Transverse colon (tissue), 4 donors: Measurements from ENCODE around the gene MS4A2. TPM values are rescaled to one million over a fixed set of nuclear protein-coding genes. Genes with fewer than 3 reads are reported as not detected.
"Not testable (repeated sequence)": the region's sequence is repeated elsewhere in the genome, so short reads cannot be mapped to it uniquely, and the experiment has no call there.

Experiments
- DNase-seq: peaks from one replicate; pipeline ENCODE4 v3.0.0-alpha.2; 2019
- H3K27ac ChIP-seq, 4 donors: fragments of 200-600 bp; sonication (generic); 2 replicates each; pipeline ENCODE4 v1.5.1; 2016 to 2018; ENCODE audit warnings: inconsistent platforms in 4 of 4
- H3K27me3 ChIP-seq: fragments of 200-600 bp; sonication (generic); 2 replicates; pipeline ENCODE4 v1.5.1; 2017; ENCODE audit warnings: inconsistent platforms
- H3K36me3 ChIP-seq, 4 donors: fragments of 200-600 bp; sonication (generic); 2 replicates each; pipeline ENCODE4 v1.5.1; 2017 to 2019; ENCODE audit warnings: inconsistent platforms in 4 of 4
- H3K4me1 ChIP-seq, 4 donors: fragments of 200-600 bp; sonication (generic); 2 replicates each; pipeline ENCODE4 v1.5.1; 2017 to 2020; ENCODE audit warnings: inconsistent platforms in 4 of 4
- H3K4me3 ChIP-seq, 4 donors: fragments of 200-600 bp; sonication (generic); 1 replicate in 1 of 4; 2 replicates in 3 of 4; pipeline versions ENCODE4 v1.5.1 to v1.6.1; 2017 to 2019; ENCODE audit warnings: inconsistent platforms in 4 of 4
- H3K9me3 ChIP-seq, 2 donors: fragments of 200-600 bp; sonication (generic); 2 replicates each; pipeline ENCODE4 v1.5.1; 2017 to 2019; ENCODE audit warnings: inconsistent platforms in 2 of 2
- EP300 ChIP-seq: sonication (generic); formaldehyde crosslinking; IDR thresholded peaks from one replicate; pipeline ENCODE4 v1.6.1; 2017; ENCODE audit warnings: antibody characterized with exemption, low read depth
- POLR2A ChIP-seq: fragments of 450-650 bp; IDR thresholded peaks from one replicate; pipeline ENCODE4 v1.6.1; 2016; ENCODE audit warnings: antibody characterized with exemption, mild to moderate bottlenecking, moderate library complexity
- POLR2AphosphoS5 ChIP-seq, 3 donors: sonication (generic); formaldehyde crosslinking; IDR thresholded peaks; one replicate each; pipeline ENCODE4 v1.6.1; 2016; ENCODE audit warnings: antibody characterized with exemption in 3 of 3
- WGBS, 2 donors: methylation state at CpG; one replicate each; pipeline ENCODE4 v1.1.5; 2018; ENCODE audit warnings: low coverage in 1 of 2; 5-methylcytosine and 5-hydroxymethylcytosine counted together
- in situ Hi-C, 4 donors: fragments of 200-750 bp; cut with MboI; loops; one replicate each; pipeline versions ENCODE4 v1.15.0 to v1.15.1; 2017; ENCODE audit warnings: low sequenced_read_pairs in 3 of 4, low pct_ligation_motif_present in 1 of 4, low pct_unique_long_range_greater_than_20kb in 1 of 4
- intact Hi-C: fragments of 100-400 bp; cut with DNase I; formaldehyde crosslinking; loops from one replicate; pipeline ENCODE4 v1.15.1; 2023; ENCODE audit warnings: low total_unique reads
- total RNA-seq, 4 donors: library from RNA; depleted of rRNA; stranded (reverse); fragments of >200 nt; gene quantifications; one replicate each; pipeline ENCODE4 v1.1.0, GENCODE V29; 2016
- TF ChIP-seq, protein P1 (sequence below), 5 experiments: fragments of 200-600 bp in 3 of 5; fragments of 450-650 bp in 2 of 5; sonication (generic) in 3 of 5; IDR thresholded peaks; 1 replicate in 2 of 5; 2 replicates in 3 of 5; pipeline ENCODE4 v1.5.1; 2016 to 2017; ENCODE audit warnings: antibody characterized with exemption in 5 of 5, inconsistent platforms in 3 of 5, mild to moderate bottlenecking in 2 of 5, moderate library complexity in 1 of 5

MS4A2 gene
- total RNA-seq, 4 donors from 2014 or later = 0.14 to 2.2 TPM; not detected in 2

DNA sequence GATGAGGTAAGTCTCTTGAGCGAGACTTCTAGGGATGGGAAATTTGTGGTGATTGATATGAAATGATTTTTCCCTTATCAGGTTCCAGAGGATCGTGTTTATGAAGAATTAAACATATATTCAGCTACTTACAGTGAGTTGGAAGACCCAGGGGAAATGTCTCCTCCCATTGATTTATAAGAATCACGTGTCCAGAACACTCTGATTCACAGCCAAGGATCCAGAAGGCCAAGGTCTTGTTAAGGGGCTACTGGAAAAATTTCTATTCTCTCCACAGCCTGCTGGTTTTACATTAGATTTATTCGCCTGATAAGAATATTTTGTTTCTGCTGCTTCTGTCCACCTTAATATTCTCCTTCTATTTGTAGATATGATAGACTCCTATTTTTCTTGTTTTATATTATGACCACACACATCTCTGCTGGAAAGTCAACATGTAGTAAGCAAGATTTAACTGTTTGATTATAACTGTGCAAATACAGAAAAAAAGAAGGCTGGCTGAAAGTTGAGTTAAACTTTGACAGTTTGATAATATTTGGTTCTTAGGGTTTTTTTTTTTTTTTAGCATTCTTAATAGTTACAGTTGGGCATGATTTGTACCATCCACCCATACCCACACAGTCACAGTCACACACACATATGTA, 7.1 kb downstream of the MS4A2 start:
- TF ChIP-seq EP300 = no peak
- TF ChIP-seq POLR2A = no peak
- TF ChIP-seq, protein P1, sequence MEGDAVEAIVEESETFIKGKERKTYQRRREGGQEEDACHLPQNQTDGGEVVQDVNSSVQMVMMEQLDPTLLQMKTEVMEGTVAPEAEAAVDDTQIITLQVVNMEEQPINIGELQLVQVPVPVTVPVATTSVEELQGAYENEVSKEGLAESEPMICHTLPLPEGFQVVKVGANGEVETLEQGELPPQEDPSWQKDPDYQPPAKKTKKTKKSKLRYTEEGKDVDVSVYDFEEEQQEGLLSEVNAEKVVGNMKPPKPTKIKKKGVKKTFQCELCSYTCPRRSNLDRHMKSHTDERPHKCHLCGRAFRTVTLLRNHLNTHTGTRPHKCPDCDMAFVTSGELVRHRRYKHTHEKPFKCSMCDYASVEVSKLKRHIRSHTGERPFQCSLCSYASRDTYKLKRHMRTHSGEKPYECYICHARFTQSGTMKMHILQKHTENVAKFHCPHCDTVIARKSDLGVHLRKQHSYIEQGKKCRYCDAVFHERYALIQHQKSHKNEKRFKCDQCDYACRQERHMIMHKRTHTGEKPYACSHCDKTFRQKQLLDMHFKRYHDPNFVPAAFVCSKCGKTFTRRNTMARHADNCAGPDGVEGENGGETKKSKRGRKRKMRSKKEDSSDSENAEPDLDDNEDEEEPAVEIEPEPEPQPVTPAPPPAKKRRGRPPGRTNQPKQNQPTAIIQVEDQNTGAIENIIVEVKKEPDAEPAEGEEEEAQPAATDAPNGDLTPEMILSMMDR (IDR thresholded peaks at IDR 0.05) = no peak
- no peak for TF ChIP-seq POLR2AphosphoS5 (IDR thresholded peaks at IDR 0.05)
- 64 to 75% methylated on average over 4 of the region's 4 CpGs for WGBS, 2 donors
- in situ Hi-C loops = no loop called here

GRCh38 chr11:60097189-60097588, 8.7 kb downstream of the MS4A2 start:
- DNase-seq = no peak
- WGBS, 2 donors = 88 to 100% methylated on average over 1 of the region's 1 CpG
- in situ Hi-C loops (no loop called here), intact Hi-C loops (no loop called here)
- Histone ChIP-seq H3K4me1 (peaks cover 0 to 8% (median 2%) of the 10 kb centered on the region in 4 donors), H3K36me3 (no peaks in the 10 kb centered on the region), H3K27me3 (no peaks in the 10 kb centered on the region), H3K4me3 (no peak overlapping the region), H3K9me3 (no peaks in the 10 kb centered on the region), H3K27ac (no peak overlapping the region)
- TF ChIP-seq, protein P1 (IDR thresholded peaks at IDR 0.05) = no peak
- TF ChIP-seq POLR2AphosphoS5 (IDR thresholded peaks at IDR 0.05) = no peak
- no peak for TF ChIP-seq EP300

More for the DNA sequence above, 7.1 kb downstream of the MS4A2 start:
- Histone ChIP-seq H3K36me3 (no peaks in the 10 kb centered on the region), H3K27me3 (no peaks in the 10 kb centered on the region), H3K27ac (no peak overlapping the region), H3K4me3 (no peak overlapping the region), H3K4me1 (peaks cover 0 to 5% (median 2%) of the 10 kb centered on the region in 4 donors), H3K9me3 (no peaks in the 10 kb centered on the region)
- intact Hi-C loops = no loop called here
- DNase-seq = no peak

GRCh38 chr11:60098508-60098907, 10.0 kb downstream of the MS4A2 start:
- Histone ChIP-seq H3K36me3 (no peaks in the 10 kb centered on the region), H3K4me3 (no peak overlapping the region), H3K27me3 (no peaks in the 10 kb centered on the region), H3K27ac (no peak overlapping the region), H3K4me1 (peaks cover 0 to 8% (median 2%) of the 10 kb centered on the region in 4 donors), H3K9me3 (no peaks in the 10 kb centered on the region)
- no peak for TF ChIP-seq POLR2A
- TF ChIP-seq POLR2AphosphoS5 (IDR thresholded peaks at IDR 0.05) = no peak
- intact Hi-C loops = no loop called here
- DNase-seq = no peak
- in situ Hi-C loops = no loop called here

GRCh38 chr11:60100516-60100915, 12.1 kb downstream of the MS4A2 start:
- no peak for TF ChIP-seq EP300
- TF ChIP-seq, protein P1 (IDR thresholded peaks at IDR 0.05) = no peak
- TF ChIP-seq POLR2AphosphoS5 (IDR thresholded peaks at IDR 0.05) = no peak
- TF ChIP-seq POLR2A = no peak
- no peak overlapping the region for H3K4me3 ChIP-seq
- WGBS, 2 donors = 82 to 100% methylated on average over 1 of the region's 1 CpG
- in situ Hi-C loops = no loop called here
- H3K9me3 ChIP-seq = no peaks in the 10 kb centered on the region
- peaks cover 0 to 8% (median 2%) of the 10 kb centered on the region in 4 donors for H3K4me1 ChIP-seq
- H3K27ac ChIP-seq = no peak overlapping the region
- no peak for DNase-seq
- H3K36me3 ChIP-seq = no peaks in the 10 kb centered on the region
- intact Hi-C loops = no loop called here
- no peaks in the 10 kb centered on the region for H3K27me3 ChIP-seq

GRCh38 chr11:60101368-60101767, 12.9 kb downstream of the MS4A2 start:
- H3K27me3 ChIP-seq, H3K4me1 ChIP-seq, H3K9me3 ChIP-seq, intact Hi-C loops, in situ Hi-C loops, H3K4me3 ChIP-seq, H3K27ac ChIP-seq, DNase-seq, H3K36me3 ChIP-seq: not testable (repeated sequence)
- WGBS, 2 donors = 62 to 74% methylated on average over 7 to 11 of the region's 11 CpGs

DNA sequence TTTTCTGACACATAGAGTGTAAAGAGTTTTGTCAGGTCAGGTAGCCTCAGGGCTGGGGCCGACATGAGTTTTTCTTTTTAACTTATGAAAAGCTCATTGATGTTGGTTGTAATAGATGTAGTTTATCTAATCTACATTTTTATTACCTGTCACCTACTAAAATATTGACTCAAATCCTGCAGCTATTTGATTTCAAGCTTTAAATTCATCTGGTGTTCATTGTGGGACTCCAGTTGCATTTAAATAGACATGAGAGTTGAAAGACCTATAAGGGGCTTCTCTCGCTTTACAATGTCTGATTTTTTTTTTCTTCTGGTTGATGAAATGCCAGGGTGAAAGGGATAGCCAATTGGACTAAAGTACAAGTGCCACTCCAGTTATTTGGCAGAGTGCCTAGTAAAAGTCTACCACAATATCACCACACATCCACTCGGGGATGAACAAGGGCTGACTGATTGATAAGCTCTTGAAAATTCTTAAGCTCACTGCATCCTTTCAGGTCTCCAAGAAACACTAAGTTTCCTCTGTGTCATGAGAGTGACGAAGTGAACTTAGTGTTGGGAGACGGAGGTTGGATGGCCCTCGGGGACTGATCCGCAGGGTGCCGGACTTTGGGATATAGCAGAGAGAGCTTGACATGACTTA, 16.1 kb downstream of the MS4A2 start:
- H3K27ac ChIP-seq, in situ Hi-C loops, H3K36me3 ChIP-seq, DNase-seq, intact Hi-C loops, H3K27me3 ChIP-seq, H3K4me1 ChIP-seq, H3K9me3 ChIP-seq, H3K4me3 ChIP-seq: not testable (repeated sequence)
- 56 to 73% methylated on average over 1 to 8 of the region's 8 CpGs for WGBS, 2 donors

- in situ Hi-C loops, H3K36me3 ChIP-seq, H3K4me3 ChIP-seq, H3K9me3 ChIP-seq, H3K27me3 ChIP-seq, intact Hi-C loops, H3K4me1 ChIP-seq: not testable (repeated sequence)
- H3K27ac ChIP-seq = peak overlapping the region in 1 of 4 donors; percentile 33
- WGBS, 2 donors = 54 to 67% methylated on average over 3 to 5 of the region's 5 CpGs
- DNase-seq = peak; percentile 48
Observed at GRCh38 chr11:60108631-60109030, 20.2 kb downstream of the MS4A2 start.
